Measurements from ENCODE around the gene PRG2.

PRG2 gene, protein sequence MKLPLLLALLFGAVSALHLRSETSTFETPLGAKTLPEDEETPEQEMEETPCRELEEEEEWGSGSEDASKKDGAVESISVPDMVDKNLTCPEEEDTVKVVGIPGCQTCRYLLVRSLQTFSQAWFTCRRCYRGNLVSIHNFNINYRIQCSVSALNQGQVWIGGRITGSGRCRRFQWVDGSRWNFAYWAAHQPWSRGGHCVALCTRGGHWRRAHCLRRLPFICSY

DNA sequence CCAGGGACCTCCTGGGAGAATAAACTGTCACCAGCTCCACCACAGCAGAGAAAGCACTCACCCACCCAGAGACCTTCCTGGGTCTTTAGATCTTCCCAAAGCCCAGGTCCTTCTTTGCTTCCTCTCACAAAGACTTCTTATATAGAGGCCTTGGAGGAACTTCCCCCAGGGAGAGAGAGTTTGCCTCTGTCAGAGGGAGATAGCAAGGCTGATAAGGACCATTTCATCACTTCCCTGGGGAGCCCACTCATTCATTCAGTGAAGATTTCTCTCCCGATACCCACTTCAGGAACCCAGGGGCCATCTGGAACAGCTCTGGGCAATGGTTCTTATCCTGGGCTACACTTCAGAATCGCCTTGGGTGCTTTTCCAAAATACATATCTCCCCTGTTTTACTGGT is at the start of gene PRG2:
Gene PRG2, minus strand, starts transcription at position 116 of the 400 bp plus-strand sequence. CDS start 706 bp downstream, outside the sequence.
- DNase-seq: no peak

DNA sequence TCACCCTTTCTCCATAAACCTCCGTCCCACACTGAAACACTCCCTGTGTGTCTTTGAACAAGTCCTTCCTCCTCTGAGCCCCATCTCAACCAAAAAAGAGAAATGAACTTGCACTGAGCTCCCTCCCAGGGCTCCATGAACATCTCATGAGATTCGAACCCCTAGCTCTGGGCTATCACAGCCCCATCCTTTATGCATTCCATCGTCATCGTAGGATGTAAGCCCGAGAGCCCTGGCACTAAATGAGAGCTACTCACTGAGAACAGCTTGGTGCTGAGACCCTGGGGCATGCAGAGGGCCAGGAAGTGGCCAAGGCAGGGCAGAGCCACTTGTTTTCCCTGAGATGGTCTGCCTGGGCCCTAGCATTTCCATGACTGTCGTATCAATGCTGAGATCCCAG is 49.3 kb upstream of the PRG2 start:
- no peak for DNase-seq

DNA sequence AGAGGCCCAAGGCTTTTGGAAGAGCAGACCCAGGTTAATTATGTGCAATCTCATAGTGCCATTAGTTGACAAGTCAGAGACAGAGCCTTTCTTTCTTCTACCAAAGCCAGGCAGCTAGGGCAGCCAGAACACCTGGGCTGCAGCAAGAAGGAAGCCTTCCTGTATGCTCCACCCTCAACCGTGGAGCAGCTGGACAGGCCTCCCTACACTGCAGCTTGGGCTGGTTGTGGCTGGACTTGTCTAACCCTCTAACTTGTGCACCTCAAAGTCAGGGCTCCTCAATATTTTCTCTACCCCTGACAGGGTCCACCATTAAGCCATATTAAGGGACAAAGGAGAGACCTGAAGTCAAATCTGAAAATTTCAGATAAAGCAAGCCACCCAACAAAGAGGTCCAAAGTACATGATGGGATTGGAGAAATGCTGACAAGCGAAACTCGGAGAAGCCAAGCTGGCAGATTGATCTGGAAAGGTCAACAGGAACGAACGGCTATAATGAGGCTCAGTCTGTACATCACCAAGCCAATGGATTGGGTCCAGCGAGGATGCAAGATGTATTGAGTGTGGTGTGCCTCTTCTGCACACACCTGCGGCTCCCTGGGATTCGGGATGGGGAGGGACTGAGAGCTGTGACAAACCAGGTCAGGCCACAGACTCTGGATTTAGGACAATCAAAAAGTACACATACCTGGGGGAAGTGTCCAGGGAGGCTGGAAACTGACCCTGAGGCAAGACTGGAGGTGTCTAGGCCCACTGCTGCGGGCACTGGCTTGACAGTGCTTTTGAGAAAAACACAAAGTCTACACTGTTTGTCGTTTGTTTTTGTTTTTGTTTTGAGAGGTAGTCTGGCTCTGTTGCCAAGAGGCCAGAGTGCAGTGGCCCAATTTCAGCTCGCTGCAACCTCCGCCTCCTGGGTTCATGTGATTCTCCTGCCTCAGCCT is 48.2 kb upstream of the PRG2 start:
- DNase-seq: no peak

DNA sequence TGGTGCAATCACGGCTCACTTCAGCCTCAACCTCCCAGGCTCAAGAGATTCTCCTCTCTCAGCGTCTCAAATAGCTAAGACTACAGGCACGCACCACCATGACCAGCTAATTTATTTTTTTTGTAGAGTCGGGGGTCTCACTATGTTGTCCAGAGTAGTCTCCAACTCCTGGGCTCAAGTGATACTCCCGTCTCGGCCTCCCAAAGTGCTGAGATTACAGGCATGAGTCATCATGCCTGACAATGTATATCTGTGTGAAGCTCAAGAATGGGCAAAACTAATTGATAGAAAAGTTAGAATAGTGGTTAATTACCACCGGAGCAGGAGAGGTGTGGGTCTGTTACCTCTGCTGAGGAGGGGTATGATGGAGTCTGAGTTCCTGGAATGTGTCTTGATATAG is 45.6 kb upstream of the PRG2 start:
- no peak for DNase-seq

DNA sequence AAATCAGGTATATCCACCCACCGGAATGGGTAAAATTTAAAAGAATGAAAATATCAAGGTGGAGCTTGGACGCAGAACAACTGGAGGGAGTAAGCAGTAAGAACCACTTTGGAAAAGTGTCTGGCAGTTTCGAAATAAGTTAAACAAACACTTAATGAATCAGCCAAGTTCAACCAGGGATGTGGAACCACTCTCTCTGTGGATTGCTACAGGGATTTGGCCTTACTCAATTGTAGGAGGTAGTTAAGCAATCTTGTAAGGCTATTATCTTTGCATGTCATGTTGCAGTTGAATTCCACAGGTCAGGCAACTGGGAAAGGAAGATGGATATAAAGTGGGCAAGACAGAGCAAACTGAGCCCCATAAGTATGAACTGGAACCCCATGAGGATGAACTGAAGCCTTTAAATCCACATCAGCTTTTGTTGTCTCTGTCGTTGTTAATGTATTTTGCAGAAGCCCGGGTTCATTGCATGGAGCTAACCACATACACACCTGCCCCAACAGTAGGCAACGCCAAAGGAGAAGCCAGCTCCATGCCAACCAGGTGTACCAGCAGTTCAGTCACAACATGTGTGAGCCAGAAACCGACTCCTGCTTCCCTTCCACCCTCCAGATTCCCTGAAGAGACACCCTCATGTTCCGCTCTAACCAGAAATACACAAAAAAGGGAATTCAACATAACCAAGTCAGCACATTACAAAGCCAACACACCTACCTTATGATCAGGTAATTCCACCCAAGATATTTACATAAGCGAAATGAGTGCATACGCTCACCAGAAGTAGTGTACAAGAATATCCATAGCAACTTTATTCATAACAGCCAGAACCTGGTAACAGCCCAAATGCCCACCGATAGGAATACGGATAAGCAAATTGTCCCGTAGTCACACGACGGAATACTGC is 44.4 kb upstream of the PRG2 start:
- DNase-seq: no peak

DNA sequence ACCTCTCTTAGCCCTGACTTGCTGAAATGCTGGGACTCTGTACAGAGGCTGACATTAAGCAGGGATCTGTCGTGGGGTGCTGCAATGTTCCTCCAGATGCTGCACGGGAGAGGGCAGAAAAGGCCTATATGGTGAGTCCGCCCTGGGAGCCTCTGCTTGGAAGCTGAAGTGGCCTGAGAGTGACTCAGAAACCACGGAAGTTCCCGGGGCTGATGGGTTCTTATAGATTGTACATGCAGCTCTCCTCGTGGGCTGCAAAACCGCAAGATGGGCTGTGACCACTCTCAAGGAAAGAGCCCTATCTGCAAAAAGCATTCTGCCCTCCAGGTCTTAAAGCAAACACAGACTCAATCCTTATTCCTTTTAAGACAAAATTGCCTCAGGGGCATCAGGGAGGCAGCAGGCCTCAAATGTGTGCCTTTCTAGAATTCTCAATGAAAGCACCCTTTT is 42.3 kb upstream of the PRG2 start:
- DNase-seq: peak; percentile 49

DNA sequence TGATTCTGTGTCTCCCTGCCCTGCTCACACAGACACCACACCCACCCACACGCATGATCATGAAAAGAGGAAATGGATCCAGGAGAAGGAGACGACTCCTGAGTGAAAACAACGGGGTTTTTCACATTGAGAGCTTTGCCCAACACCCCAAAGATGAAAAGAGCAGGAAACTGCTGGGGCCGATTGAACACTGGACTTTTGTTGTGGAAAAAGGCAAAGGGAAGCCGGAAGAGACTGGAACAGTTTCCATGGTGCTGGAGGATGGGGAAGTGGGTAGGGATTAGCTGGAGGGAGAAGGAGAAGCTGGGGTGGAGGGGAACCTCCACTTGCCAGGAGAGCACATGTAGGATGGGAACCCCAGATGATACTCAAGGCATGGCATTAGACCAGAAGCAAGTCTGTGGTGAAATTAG is 41.7 kb upstream of the PRG2 start:
- DNase-seq: peak; percentile 35

DNA sequence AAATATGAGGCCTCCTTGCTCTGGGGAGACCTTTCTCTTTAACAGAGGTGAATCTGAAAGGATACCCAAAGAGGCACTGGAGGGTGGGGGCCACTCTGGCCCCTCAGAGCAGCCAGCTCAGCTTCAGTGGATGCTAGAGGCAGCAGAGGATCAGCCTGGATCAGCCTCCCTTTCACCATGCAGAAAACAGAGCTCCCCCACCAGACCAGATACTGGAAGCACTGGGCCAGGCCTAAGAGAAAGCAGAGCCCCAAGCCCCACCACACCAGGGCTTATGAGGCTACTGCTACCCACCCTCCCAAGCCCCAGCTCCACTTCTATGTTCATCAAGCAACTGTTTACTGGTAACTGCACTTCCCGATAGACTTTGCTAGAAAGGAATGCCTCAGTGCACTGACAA is 40.5 kb upstream of the PRG2 start:
- no peak for DNase-seq

DNA sequence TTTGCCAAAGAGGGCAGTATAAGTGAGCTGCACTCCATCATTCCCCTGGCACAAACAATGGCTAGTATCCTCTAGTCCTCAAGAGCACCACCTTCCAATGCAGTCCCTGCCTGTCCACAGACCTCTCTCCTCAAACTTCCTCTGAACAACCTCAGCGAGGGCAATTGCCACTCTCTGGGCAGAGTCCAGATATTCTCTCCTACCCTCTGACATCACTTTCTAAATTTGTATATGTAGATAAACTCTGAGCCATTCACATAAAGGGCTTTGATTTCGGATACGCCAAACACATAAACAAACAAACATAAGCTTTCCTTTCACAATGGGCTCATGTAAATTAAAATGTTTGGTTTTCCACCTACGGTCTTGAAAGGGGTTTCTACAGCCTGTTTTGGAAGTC is 39.5 kb upstream of the PRG2 start:
- no peak for DNase-seq

DNA sequence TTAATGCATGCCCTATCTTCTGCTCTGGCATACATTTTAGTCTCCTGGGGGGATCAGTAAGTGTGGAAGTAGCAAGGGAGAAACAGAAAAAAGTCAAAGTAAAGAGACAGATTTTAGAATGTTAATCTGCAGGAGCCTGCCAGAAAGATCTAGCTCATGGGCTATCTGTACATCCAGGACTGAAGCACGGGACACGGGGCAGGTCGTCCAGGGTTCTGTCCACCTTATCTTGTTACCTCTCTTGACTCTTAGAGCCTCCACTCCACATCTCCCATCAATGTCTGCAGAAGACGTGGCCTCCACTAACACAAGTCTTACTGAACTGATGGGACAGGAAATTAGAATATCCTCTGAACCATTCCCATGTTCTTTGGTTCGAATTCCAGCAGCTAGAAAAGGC is 38.2 kb upstream of the PRG2 start:
- DNase-seq: no peak

DNA sequence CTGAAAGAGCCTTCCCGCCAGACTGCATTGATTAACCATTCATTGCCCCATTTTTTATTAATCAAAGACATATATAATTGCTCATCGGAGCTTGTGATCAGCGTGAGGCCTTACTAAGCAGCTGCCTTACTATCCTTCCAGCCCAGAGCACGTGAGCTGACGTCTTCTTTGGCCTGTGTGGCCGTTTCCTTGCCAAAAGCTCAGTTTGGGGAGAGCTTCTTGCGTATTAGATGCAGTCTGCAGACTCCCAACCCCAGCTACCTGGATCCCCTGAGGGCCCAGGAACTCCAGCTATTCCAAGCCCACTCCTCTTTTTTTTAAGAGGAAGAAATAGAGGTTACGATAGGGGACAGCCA is 37.3 kb upstream of the PRG2 start:
- DNase-seq: peak; percentile 94

DNA sequence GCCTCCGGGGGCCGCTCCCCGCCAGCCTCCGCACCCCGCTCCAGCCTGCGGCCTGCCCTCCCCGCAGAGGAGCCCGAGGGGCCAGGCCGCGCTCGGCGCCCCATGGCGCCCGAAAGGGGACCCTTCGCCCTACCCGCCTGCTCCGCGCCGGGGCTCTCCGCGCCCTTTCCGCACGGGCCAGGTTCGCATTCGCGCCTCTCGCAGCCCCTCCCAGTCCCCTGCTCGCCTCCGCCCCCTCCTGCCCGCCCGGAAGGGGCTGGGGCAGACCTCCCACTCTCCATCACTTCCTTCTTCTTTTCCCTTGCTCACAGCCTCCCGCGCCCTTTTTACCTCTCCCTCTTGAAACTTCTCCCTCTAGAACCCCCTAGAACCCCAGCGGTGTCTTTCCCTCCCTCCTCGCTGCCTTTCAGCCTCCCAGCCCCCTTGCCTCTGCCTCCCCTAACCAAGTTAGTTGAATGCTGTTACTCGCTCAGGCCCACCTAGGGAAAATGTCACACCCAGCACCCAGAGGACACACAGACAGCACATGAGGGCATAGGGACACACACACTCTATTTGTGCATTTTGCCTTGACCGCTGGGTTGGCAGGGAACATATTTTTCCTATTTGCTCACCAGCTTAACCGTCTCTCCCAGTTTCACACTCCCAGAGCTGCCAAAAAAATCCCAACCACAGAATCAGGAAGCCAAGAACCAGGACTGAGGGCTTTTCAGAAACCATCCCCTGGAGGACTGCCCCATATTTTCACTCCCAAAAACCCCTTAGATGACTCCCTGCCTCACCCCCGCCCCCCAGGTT is 36.7 kb upstream of the PRG2 start, which contains the start of gene SLC43A3:
Gene SLC43A3, minus strand, starts transcription at position 193 of the 798 bp plus-strand sequence. CDS start 949 bp downstream, outside the sequence.
- DNase-seq: peak; percentile 91

DNA sequence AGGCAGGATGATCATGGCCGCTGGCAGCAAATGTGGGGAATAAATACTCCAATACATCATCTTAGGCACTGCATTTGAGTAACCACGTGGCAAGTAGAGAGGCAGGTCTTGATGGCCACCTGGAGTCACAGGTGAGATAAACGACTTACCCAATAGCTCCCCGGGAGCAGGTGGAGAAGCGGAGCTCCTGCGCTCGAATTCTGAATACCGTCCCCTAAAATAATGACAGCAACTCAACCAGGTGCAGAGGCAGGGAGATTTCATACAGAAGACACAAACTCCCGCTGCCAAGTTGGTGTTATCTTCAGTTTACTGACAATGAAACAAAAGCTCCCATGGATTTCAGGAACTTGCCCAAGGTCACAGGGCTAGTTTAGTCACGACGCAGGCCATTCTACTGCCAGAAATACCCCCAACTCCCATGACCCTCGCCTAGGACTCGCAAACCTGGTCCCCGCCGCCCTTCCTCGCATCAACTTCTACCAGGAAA is 36.0 kb upstream of the PRG2 start:
- DNase-seq: no peak

DNA sequence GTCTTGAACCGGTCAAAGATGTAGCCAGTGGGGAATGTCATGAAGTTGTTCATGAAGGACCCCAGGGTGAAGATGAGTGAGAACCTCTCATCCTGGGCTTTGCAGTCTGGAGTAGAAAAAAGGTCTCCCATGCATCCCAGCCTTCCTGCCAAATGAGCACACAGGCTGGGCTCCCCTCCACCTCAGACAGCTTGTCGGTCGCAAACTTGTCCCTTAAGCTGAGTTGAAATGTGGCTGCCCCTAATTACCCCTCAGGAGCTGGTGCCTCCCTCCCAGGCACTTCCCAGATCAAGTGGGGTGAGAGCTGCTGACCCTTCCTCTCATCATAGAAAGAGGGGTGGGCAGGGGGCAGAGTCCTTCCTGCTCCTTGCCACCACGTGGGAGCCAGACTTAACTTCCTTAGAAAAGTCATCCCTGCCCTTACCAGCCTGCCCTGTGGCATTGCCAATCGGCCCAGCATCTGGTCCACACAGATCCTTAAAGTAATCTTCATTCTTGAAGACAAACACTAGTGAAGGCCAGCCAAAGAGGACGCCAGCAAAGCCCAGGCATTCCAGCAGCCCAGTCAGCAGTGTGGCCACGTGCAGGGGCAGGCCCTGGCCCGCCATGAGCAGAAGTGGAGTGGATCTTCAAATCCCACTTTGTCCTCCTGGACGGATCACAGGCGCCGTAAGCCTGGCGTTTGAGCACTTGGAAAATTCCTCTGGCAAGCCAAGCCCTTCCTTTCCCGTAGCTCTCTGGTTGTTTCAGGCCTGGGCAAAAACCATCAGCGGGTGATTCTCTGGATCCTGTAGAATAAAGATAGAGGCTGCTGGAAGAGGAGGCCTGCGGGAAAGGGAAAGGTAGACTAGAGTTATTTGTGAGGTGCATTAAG is 35.4 kb upstream of the PRG2 start:
- DNase-seq: peak; percentile 90

DNA sequence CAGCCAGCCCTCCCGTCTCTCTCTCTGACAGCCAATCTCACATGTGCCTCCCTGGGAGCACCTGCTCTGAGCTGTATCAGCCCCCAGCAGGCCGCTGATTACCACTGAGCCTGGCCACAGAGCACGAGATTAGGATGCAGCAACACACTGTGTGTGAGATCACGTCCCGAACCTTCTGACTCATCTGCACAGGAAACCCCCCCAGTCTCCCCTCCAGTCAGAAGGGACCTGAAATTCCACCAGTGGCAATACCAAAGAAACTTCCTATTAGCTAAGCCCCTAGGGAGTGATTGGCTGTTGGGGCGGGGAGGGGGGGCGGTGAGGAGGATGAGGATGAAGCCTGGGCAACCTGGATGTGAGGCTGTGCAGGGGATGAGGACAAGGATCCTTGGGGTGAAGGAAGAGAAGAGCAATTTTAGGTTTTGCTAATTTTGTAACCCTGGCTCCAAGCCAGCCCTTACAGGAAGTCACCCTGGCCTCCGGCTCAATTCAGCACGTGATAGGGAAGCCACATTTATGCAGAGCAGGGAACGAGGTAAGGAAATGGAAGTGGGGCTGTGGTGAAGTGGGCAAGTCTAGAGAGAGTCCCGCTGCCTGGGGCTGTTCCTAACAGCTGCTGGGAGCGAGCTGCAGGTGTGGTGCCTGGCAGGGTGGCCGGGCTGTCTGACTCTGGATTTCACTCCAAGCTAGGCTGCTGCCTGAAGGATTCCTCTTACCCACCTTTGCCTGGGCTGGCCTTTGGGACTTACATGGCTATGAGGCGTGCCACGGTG is 34.5 kb upstream of the PRG2 start:
- DNase-seq: peak; percentile 78

DNA sequence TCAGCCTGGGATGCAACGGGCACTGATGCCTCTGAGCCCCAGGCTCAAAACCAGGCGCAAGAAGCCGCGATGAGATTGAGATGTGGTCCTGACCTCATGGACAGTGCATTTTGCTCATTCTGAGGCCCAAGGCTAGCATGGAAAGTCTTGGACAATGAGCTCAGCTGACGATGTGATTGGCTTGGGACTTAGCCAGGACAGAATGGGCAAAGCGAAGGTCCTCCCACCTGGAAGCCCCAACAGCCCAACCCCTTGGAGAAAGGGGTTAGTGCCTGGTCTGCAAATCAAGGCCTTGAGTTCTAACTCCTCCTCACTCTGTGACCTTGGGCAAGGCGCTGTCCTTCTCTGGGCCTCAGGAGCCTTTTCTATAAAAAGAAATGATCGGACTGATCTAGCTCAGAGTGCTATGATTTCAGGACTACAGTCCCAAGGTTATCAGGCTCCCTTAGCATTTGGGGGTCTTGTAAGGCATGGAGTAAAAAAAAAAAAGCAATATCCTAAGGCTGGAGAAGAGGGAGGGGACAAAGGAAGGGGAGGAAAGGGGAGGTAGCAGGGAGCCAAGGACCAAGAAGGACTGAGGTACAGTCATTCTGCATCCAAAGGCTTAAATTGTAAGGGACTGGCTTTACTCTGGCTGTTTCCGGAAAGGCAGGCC is 33.8 kb upstream of the PRG2 start:
- no peak for DNase-seq

DNA sequence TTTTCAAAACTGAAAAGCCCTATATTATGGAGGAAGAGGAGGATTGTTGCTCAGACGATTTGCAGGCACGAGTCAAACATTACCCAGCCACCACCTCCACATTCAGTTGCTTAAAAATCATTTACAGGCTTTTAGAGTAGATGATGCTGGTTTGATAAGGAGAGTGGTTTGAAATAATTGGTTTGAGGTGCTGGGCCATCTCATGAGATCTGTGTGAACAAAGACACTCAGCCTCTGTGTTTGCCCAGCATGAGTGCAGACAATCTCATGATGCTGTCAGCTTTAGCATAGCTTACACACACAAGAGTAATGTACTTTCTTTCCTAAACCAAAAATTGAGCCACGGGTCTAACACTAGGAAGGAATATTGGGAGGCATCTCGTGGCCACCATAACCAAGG is 32.2 kb upstream of the PRG2 start:
- DNase-seq: no peak

DNA sequence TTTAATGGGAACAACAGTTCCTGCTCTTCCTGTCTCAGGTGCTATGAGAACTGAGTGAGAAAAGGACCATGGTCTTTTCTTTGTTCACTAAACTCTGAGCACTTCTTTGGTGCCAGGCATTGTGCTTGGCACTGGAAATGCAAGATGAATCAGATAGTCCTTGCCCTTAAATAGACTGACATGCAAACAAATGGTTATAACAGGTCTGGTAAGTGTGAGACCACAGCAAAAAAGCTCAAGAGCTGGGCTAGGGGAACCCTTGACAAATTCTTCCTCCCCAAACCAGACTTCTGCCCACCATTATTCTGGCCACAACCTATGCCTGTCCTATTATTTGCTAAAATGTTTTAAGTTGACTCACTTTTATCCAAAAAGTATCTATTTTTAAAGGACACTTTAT is 31.4 kb upstream of the PRG2 start:
- no peak for DNase-seq

DNA sequence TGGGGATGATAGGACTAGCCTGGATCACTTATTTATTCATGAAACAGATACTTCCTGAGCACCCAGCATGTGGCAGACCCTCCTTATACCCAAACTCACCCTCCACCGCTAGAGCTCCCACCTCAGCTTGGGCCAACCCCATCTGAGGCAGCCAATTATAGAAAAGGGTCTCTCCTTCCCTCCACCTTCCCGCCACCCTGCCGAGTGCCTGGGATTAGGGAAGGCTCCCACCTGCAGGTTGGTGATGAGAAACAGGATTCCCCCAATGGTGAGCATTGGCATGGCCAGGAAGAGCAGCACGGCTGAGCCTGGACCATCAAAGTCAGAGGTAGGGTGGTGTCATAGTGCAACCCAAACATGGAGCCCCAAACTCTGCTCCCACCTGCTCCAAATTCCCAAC is 30.6 kb upstream of the PRG2 start:
- no peak for DNase-seq

DNA sequence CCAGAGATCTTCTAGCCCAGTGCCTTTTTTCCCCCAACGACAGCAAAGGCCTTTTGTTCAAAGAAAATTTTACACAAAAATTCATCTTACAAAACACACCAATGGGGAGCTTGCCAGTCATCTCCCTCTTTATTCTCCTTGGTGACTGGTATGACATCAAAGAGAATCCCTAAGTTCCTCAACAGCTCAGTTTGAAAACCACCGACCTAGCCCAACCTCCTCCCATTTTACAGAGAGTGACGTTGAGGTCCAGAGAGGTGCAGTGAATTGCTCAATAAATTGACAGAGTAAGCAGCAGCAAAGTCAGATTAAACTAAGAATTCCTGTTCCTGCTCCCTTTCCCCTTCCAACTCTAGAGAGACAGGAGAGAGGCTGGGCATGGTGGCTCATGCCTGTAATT is 28.7 kb upstream of the PRG2 start:
- no peak for DNase-seq

All from femur (tissue), 1 donor.